Hypothalamus (tissue), 51 donors: ENCODE results near the gene LHFPL3.
A peak's percentile ranks its signal among the peaks of the same experiment; 100 is the strongest.

Experiments
- DNase-seq, 51 donors: peaks; one replicate each; lab custom pipeline; 2025; lab: John Stamatoyannopoulos, UW

LHFPL3 gene

DNA sequence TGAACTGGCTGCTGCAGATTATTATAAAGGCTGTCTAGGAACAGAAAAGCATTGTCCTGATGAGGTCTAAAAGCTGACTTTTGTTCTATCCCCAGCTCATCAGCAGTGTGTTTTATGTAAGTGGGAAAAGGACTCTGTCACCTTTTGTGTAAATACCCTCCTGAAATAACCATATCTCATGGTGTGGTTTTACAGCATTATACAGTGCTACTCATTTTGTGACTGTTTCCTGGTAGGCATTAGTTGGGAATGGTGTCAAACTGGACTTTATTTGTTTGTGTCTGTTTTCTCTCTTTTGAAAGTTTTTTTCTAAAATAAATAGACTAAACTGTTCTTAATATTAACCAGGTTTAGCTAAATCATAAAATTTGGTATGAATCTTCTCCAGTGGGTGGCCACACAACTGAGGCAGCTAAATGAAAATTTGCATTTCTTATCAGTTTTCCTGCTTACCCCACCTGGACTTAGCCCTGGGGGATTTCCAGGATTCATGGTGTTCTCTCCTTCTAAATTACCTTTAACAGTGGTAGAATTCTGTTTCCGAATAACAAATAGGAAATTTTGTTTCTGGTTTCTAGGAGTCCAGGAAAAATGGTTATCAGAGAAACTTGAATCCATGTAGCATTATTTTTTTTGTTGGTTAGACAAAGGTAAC, 140.9 kb downstream of the LHFPL3 start:
- DNase-seq: no peak

DNA sequence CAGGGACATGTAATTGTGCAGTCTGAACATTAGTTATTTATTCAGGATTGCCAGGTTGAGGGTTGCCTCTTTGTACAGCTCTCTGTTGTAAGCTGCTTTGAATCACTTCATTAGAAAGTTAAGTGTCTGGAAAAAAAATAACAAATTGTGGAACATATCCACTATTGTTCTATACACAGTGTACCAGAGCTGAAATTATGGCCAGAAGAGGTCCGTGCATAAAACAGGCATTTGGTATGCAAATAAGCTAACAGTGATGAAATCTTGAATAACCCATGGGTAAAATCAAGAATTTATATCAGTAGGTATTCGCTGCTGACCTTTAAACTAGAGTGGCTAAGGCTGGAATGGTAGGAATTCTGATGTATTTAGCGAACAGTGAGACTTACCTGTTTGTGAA, 152.1 kb downstream of the LHFPL3 start:
- DNase-seq: no peak

DNA sequence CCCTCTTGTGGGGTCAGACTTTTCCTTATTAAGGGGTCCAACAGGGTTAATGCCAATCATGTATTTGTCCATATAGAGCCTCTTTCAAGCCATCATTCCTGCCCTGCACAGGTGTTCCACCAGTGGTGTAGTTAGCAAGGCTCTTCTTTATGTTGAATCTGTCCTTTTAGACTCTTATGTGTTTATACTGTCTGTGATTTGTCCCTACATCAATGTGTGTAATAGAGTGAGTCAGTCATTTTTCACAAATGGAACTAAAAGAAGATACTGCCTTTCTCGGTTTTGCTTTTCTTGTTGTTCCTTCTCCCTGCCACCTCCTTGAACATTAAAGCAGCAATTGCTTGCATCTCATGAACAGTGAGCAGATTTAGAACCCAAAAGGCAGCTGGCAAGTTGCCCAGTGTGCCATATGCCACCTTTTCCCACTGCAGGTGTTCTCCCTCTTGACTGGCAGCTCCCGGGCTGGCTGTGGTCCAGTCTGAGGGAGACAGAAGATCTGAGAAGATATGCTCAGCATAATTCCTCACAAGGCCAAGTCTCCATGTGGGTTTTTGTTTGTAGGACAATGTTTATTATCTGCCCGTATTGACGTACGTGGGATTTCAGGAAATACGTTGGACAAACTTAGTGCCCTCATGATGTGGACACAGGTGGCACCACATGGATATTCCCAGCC, 154.1 kb downstream of the LHFPL3 start:
- peak in 6 of 51 donors; percentile 1 to 10 (median 4) for DNase-seq

DNA sequence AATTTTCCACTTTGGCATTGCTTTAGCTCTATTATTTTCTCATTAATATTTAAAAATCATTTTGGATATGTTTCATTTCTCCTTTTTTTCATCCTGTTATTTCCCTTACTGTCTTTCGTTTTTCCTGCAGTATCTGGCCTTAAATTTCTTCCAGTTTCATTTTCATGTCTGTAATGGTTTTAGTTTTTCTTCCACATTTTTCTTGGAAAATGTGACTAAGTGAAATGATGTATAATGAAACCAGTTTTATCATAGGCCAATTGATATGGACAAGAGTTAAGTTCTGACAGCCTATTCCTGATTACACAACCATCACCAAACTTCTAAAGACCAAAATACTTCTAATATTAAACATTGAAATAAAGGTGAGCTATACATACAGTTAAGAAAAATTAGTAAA, 158.5 kb downstream of the LHFPL3 start:
- no peak for DNase-seq

DNA sequence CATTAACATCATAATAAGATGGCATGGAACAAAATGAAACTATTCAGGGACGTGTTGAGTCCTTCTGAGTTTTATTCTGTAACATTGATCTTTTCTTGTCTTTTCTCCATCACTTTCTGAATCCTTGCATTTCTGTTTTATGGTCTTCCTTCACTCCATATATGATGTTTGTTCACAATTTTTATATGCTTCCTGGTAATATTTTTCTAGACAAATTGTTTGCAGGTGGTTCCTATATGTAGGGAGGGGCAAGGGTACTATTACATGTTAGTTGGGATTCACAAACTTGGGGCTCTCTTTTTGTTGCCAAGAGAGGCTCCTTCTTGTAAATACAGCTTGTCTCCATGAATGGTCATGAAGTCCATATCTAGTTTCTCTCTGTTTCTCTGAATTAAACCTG, 159.2 kb downstream of the LHFPL3 start:
- no peak for DNase-seq

DNA sequence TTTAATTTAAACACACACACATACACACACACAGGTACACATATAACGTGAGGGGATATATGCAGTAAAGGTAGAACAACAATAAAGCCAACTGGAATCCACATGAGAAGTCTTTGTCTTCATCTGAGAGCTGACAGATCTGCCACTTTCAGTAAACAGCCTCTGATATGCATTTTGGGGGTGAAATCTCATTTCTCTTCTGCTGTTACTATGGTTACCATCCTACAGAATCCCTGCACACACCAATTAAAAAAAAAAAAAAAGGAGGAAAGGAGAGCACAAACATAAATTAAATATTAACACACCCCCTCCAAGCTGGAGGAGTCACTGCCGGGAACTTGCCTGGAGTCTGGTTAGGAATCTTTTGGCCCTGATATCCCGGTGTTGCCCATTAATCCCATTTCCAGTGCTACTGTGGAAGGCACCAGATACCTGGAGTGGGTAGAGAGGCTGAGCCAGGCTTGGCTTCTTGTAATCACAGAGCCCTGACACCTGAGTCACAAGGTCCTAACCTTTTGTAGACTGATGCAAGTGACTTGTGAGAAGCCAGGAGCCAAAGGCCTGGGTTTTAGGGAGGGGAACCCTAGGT, 169.1 kb downstream of the LHFPL3 start:
- peak in 1 of 51 donors; percentile 22 for DNase-seq

DNA sequence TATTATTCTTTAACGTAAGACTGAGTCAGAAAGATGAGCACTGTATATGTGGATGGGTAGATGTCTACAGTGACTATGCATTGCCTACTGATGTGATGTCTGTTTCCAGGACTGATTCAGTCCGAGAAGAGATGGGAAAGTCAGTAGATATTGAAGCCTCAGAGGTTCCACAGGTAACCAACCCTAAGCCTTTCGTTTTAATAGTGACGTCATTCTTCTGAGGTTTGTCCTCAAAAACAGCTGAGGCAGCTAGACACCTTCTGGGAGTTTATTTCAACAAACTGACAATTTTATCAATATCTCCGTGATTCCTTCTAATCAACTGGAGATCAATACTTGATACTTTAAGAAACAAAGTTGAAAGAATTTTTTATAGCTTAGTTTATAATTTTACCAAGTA, 171.6 kb downstream of the LHFPL3 start:
- no peak for DNase-seq

DNA sequence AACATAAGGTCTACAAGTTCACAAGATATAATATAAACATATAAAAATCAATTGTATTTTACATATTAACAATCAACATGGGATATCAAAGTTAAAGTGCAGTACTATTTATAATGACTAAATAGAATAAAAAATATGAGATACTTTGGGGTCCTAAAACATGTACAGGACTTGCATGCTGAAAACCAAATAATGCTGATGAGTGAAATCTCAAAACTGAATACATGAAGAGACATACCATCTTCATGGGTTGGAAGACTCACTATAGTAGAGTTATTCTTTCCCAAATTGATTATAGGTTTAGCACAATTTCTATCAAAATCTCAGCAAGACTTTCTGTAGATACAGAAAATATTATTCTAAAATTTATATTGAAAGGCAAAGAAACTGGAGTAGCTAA, 181.5 kb downstream of the LHFPL3 start:
- no peak for DNase-seq

DNA sequence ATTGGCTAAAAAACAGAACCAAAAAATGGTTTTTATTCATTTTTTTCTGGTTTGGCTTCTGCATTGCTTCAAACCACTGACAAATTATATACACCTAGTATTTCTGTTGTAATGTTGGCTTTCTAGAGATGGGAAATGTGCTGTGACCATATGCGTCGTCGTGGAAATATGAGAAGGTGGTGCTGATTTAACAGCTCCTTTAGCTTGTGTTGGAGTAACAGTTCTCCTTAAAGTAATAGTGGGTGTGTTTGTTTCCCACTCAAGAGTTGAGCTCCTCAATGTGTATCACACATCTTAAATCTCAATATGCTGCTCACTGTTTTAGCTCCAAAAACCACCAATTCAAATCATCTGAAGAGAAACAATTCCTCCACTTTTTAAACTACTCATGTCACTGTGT, 196.4 kb downstream of the LHFPL3 start:
- DNase-seq: no peak

DNA sequence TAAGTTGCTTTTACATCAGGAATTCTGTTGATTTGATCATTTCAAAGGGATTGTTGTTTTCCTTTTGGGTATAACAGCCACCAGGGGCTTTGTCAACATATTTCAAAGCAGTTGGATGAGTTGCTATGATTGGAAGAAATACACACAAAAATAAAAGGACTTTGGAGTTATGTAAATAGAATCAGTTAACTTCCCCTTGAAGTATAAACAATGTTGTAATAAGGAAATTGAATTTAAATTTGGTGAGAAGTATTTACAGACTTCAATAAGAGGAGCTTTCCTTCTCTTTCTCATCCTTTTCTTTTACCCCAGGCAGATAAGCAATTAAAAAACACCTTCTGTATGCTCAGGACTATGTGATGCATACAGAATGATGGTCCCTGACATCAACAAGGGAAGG, 199.7 kb downstream of the LHFPL3 start:
- no peak for DNase-seq

DNA sequence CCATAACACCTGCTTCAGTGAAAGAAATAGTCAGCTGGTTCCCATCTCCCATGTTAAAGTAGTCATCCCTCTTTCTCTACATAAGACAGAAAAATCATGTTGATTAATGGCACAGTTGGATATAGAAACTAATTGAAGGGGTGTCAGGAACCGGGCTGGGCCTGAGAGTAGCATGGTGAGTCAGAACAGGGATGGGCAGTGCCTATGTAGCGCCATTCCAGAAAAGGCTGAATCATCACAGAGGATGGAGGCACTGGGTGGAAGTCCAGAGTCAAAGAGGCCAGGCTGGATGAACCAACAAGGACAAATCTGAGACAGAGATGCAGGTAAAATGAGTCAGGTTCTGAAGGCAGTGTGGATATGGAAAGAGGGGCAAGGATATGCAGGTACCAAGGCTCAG, 201.2 kb downstream of the LHFPL3 start:
- no peak for DNase-seq

DNA sequence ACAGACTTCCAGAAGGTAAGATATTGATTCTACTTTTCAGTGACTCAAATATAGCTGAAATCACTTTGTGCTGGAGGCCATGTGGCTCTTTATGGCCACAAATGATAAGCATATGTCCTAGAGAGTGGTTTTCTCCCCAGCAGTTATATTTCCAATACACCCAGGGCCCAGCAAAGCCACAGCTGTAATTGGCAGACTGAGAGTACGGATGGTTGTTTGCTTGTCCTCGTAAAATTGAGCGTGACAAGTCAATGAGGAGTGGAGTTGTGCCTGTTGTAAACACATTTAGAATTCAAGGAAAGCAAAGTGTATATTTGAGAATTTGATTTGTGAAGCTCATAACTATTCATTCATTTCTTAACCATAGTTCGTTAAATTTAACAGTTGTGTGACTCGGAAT, 201.8 kb downstream of the LHFPL3 start:
- no peak for DNase-seq

DNA sequence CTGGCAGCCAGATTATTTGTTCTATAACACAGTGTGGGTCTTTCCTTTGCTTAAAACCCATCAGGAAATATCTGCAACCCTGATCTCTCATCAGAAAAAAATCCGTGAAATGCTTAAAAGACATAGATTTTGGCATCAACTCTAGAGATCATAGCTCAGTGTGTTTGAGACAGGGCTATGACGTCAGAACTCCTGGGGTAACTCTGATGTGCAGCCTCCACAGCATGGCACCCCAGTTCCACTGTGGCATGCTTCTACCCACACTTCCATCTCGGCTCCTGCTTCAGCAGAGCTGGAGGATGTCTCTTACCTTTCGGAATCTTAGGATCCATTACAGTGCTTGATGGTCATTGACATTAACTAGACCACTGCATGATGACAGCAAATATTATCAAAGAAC, 205.7 kb downstream of the LHFPL3 start:
- DNase-seq: no peak

DNA sequence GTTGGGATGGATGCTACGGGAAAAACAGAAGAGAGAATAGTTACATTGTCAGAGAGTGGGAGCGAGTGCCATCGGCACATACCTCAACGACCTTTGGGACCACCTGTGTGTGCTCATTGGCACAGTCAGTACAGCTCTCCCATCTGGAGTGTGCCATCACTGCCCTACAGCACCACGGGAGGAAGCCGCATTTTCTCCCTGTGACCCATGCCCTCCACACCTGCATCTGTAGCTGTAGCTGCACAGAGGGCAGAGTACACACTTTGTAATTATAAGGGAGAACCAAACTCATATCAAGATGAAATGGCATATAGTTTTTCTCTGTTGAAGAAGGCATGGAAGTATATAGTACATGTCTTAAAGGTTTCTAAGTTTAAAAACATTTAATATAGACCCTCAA, 207.4 kb downstream of the LHFPL3 start:
- DNase-seq: no peak

DNA sequence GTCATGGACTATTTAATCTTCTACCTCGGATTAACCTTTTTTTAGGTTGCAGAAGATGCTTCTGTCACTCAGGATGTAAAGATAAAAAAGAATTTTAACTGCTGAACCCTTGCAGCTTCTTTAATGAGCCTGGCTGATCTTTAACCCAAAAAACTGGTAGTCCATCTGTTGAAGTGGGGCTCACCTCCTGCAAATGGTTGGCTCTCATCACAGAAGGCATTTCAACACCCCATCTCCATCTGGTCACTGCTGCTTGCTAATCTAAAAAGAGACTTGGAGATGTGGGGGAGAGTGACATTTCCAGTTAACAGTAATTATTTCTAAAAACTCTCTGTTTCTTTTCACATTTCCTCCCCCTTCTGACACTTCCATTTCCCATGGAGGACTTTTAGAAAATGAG, 208.6 kb downstream of the LHFPL3 start:
- DNase-seq: no peak

DNA sequence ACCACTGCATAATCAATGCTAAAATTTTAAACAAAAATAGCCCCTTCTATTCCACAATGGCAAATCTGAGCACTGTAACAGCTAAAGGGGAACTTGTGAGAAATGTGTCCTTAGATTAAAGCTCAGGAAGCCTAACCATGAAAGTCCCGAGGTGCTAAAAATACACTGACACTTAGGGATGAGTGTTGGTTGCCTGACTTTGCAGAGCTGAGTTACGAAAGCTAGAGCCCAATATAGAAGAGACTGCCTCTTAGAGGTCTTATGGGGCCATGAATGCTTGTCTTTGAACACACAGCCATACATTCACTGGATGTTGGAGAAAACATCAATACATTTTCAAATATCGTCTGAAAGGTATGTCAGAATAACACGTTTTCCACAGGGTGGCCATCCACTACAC, 209.7 kb downstream of the LHFPL3 start:
- DNase-seq: no peak

DNA sequence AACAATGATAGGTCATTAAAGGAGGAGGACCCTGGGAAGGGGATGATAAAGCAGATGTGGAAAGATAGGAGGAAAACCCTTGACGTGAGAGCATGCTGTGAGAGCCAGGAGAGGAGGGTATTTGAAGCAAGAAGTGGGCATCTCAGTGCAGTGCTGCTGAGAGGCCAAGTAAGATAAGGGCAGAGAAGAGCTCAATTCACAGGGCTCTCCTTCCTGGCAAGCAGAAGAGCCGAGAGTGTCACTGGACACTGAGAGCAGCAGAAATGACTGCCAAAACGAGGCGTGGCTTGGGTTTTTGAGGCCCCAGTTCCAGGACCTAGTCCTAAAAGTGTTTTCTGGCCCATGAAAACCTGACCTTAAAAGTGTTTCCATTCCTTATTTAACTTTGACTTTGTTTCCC, 213.5 kb downstream of the LHFPL3 start:
- no peak for DNase-seq

DNA sequence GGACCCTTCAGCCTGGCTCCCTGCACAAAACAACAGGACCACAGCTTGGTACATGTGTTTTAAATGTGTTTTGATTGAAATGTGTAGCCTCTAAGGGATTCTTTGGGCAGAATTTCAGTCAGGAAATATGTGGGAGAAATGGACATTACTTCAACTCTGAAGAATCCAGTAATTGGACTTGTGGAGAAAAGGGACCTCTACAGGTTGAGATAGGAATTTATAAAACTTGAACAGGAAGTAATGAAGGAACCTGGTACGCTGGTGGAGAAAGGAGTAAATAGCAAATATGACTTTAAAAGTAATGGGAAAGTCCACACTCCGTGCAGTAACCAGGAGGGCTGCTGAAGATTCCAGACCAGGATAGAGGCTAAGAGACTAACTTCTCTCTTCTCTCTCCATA, 220.5 kb downstream of the LHFPL3 start:
- DNase-seq: no peak

DNA sequence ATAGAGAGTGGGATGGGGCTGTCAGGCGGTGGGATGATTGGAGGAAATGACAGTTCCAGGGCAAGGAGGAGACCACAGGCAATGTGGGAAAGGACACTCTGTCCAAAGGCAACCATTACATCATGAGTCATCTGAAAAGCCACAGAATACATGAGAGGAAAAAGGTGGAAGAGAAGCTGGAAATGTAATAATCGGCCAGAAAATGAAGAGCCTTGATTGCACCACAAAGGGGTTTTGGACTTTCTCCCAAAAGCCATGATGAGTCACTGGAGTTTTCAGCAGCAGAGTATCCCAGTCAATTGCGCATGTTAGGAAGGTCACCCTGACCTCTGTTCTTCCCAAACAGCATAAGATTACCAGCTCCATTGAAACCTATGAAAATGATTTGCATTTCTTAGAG, 222.0 kb downstream of the LHFPL3 start:
- no peak for DNase-seq

DNA sequence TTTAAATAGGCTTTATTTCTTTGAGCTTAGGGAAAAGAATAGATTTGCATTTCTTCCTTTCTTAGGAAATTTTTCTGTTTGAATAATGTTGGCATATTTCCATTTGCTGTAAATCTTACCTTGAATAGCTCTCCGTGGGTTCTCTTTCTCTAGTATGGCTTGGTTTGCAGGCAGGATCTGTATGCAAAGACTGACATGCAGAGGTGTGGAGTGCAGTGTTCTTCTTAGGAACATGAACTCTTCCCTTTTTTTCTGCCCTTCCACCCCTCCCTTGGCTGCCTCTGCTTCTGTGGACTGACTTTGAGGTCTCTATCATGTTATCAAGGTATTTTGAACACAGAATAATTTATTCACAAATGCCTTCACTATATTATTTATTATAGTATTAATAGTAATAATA, 222.8 kb downstream of the LHFPL3 start:
- DNase-seq: no peak

DNA sequence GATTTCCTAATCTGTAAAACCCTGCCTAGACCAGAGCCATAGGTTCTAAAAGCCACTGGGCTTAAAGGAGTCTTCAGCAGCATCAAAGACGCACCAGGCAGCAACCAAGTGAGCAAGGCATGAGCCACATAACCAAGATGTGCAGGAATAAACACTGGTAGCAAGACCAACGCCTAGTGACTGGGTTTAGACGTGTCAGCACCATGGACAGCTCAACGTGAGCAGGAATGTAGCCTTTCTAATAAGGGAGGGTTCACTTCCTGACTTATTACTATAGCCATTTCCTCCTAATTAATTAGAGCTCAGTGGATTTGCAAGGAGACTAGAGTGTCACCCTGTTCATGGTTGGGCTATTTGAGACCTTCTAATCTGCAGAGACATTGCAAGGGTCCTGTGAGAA, 223.7 kb downstream of the LHFPL3 start:
- peak in 5 of 51 donors; percentile 0 to 15 (median 3) for DNase-seq

DNA sequence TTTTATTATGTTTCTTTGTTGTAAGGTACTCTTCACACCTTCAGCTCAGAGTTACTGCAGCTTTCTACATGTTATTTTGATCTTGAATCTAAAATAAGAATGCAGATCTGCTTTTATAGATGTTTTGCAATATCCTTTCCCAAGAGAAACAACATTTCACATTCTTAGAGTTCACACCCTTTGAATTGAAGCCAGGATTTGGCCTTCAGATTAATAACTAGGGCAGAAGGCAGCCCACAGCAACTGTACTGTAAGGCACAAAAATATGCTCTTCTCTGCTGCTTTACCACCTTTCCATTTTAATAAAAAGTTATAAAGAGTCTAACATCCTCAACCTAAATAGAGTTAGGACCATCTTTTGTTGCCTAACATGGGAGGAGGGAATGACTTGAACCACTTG, 224.7 kb downstream of the LHFPL3 start:
- DNase-seq: no peak
